Measurements from ENCODE around the gene SMURF2.
A peak's percentile ranks its signal among the peaks of the same experiment; 100 is the strongest.
"Not testable (repeated sequence)": the region's sequence is repeated elsewhere in the genome, so short reads cannot be mapped to it uniquely, and the experiment has no call there.

Gene SMURF2

GRCh38 chr17:64661976-64662773 is at the start of gene SMURF2:
Gene SMURF2 (minus strand): TSS chr17:64662307. CDS start chr17:64661880, 427 bp downstream.
- DNase-seq (ENCODE audit: low read depth, low spot score): peak; percentile 90

GRCh38 chr17:64709481-64709880 is 47.4 kb upstream of the SMURF2 start:
- no peak for DNase-seq (ENCODE audit: low read depth, low spot score)

GRCh38 chr17:64707050-64707591 is 45.0 kb upstream of the SMURF2 start:
- DNase-seq (ENCODE audit: low read depth, low spot score): peak; percentile 97

GRCh38 chr17:64706224-64707049 is 44.3 kb upstream of the SMURF2 start:
- peak; percentile 23 for DNase-seq (ENCODE audit: low read depth, low spot score)

GRCh38 chr17:64702815-64703214 is 40.7 kb upstream of the SMURF2 start:
- no peak for DNase-seq (ENCODE audit: low read depth, low spot score)

GRCh38 chr17:64698725-64699124 is 36.6 kb upstream of the SMURF2 start:
- no peak for DNase-seq (ENCODE audit: low read depth, low spot score)

GRCh38 chr17:64694207-64694606 is 32.1 kb upstream of the SMURF2 start:
- DNase-seq (ENCODE audit: low read depth, low spot score): peak; percentile 89

- DNase-seq (ENCODE audit: low read depth, low spot score): no peak
These were observed 30.1 kb upstream of the SMURF2 start for GRCh38 chr17:64692187-64692586.

- no peak for DNase-seq (ENCODE audit: low read depth, low spot score)
These were observed 27.0 kb upstream of the SMURF2 start for GRCh38 chr17:64689106-64689505.

- DNase-seq (ENCODE audit: low read depth, low spot score): no peak
These were observed 26.4 kb upstream of the SMURF2 start for GRCh38 chr17:64688481-64688880.

GRCh38 chr17:64687961-64688360 is 25.9 kb upstream of the SMURF2 start:
- DNase-seq (ENCODE audit: low read depth, low spot score): no peak

- no peak for DNase-seq (ENCODE audit: low read depth, low spot score)
These were observed 25.3 kb upstream of the SMURF2 start for GRCh38 chr17:64687376-64687775.

- DNase-seq (ENCODE audit: low read depth, low spot score): no peak
These were observed 24.6 kb upstream of the SMURF2 start for GRCh38 chr17:64686705-64687104.

- no peak for DNase-seq (ENCODE audit: low read depth, low spot score)
These were observed 23.6 kb upstream of the SMURF2 start for GRCh38 chr17:64685705-64686104.

GRCh38 chr17:64683796-64684195 is 21.7 kb upstream of the SMURF2 start:
- no peak for DNase-seq (ENCODE audit: low read depth, low spot score)

- peak; percentile 77 for DNase-seq (ENCODE audit: low read depth, low spot score)
These were observed 20.4 kb upstream of the SMURF2 start for GRCh38 chr17:64682261-64683181.

GRCh38 chr17:64679710-64680216 is 17.7 kb upstream of the SMURF2 start:
- peak; percentile 82 for DNase-seq (ENCODE audit: low read depth, low spot score)

GRCh38 chr17:64676763-64677162 is 14.7 kb upstream of the SMURF2 start:
- DNase-seq (ENCODE audit: low read depth, low spot score): no peak

GRCh38 chr17:64670843-64671590 is 8.9 kb upstream of the SMURF2 start:
- DNase-seq (ENCODE audit: low read depth, low spot score): not testable (repeated sequence)
